HG03571 (cell line): ENCODE data around the gene TNKS1BP1.
"Not testable (repeated sequence)": the region's sequence is repeated elsewhere in the genome, so short reads cannot be mapped to it uniquely, and the experiment has no call there.

Source experiments
- ATAC-seq: cut with Tn5 transposase; IDR thresholded peaks from one replicate; pipeline ENCODE4 v1.9.1; 2021; ENCODE audit not compliant: unreplicated experiment

Gene TNKS1BP1, protein sequence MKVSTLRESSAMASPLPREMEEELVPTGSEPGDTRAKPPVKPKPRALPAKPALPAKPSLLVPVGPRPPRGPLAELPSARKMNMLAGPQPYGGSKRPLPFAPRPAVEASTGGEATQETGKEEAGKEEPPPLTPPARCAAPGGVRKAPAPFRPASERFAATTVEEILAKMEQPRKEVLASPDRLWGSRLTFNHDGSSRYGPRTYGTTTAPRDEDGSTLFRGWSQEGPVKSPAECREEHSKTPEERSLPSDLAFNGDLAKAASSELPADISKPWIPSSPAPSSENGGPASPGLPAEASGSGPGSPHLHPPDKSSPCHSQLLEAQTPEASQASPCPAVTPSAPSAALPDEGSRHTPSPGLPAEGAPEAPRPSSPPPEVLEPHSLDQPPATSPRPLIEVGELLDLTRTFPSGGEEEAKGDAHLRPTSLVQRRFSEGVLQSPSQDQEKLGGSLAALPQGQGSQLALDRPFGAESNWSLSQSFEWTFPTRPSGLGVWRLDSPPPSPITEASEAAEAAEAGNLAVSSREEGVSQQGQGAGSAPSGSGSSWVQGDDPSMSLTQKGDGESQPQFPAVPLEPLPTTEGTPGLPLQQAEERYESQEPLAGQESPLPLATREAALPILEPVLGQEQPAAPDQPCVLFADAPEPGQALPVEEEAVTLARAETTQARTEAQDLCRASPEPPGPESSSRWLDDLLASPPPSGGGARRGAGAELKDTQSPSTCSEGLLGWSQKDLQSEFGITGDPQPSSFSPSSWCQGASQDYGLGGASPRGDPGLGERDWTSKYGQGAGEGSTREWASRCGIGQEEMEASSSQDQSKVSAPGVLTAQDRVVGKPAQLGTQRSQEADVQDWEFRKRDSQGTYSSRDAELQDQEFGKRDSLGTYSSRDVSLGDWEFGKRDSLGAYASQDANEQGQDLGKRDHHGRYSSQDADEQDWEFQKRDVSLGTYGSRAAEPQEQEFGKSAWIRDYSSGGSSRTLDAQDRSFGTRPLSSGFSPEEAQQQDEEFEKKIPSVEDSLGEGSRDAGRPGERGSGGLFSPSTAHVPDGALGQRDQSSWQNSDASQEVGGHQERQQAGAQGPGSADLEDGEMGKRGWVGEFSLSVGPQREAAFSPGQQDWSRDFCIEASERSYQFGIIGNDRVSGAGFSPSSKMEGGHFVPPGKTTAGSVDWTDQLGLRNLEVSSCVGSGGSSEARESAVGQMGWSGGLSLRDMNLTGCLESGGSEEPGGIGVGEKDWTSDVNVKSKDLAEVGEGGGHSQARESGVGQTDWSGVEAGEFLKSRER (N-terminal part only)

DNA sequence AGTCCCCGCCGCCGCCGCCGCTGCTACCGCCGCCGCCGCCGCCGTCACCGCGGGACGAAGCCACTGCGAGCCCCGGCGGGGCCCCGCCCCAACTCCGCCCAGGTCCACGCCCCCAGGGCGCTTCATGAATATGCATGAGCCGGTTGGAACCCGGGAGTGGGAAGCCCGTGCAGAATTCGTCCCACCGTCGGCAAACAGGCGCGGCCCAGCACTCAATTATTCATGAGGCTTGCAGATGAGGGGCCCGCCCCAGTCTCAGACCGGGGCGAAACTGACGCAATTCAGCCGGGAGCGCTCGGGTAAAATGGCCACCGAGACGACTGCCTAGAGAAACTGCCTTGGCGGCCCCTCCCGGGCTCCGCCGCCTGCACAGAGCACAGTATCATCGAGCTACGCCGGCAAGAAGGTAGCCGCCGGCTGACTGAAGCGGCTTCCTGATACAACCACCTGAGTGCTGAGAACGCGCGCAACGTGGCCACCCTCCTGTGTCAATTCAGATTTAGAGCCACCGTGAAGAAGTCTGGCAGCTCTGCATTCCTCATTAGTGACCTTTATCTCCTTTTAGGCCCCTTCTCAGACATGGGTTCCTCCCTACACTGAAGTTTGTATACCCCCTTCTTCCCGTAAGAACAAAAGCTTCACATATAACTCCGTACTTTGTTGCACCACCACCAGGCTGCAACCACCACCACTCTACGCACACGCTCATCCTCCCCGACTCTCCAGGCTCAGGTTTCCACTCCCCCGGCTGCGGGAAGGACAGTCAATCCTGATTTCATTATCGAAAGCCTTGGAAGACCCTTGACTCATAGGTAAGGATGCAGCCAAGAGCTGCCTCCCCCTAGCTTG, at the start of gene TNKS1BP1:
TSS of gene TNKS1BP1 (minus strand) at position 67 of the 849 bp plus-strand sequence. CDS start 3,067 bp downstream, outside the sequence.
- peak; percentile 87 for ATAC-seq

GRCh38 chr11:57373146-57373545, 48.4 kb upstream of the TNKS1BP1 start:
- ATAC-seq, result no peak

GRCh38 chr11:57370941-57371340, 46.2 kb upstream of the TNKS1BP1 start:
- ATAC-seq, result no peak

DNA sequence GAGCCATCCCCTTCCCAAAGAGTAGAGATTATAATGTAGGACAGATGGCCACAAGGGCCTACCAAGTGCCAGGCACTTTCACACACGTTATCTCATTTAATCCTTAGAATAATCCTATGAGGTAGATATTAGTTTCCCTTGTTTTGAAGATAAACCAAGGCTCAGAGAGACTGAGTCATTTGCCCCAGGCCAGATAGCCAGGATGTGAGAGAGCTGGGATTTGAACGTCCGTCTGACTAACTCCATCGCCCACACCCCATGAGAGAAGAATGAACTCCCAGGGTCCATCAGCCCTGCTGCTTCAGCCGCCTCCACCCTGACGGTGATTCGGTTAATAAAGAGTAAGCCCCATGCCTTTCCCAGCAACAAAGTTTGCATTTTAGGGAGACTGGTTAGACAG, 45.5 kb upstream of the TNKS1BP1 start:
- ATAC-seq, result no peak

- no peak for ATAC-seq
Measured at GRCh38 chr11:57368845-57369232, 44.1 kb upstream of the TNKS1BP1 start.

DNA sequence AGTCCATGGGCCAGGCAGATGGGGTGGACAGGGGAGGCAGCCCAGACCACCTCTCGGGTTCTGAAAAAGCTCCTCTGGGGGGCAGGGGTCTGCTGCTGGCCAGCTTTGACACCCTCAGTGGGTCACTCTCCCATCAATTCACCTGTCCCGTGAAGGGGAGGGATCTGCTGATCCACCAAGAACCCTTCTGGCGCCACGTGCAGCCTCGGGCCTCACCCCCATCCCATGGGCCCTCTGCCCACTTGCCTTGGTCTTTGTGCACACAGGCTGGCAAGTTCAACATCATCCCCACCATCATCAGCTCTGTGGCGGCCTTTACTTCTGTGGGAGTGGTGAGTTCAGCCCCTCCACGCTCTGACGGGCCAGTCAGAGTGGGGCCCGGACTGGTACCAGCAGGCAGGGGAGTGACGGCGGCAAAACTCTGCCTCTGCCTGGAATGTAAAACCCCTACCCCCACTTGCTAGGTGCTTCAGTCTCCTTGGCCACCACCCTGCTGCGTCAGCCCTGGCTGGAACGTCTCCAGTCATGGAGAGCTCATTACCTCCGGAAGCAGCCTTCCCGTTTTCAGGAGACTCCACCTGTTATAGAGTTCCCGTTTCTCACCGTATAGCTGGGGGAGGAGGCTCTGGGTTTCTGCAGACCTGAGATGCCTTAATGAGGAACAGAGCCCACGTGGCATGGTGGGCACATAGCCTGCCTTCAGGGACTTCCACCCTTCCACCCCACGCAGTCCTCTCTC, 43.5 kb upstream of the TNKS1BP1 start:
- no peak for ATAC-seq

GRCh38 chr11:57364851-57365660, 40.3 kb upstream of the TNKS1BP1 start:
- no peak for ATAC-seq

DNA sequence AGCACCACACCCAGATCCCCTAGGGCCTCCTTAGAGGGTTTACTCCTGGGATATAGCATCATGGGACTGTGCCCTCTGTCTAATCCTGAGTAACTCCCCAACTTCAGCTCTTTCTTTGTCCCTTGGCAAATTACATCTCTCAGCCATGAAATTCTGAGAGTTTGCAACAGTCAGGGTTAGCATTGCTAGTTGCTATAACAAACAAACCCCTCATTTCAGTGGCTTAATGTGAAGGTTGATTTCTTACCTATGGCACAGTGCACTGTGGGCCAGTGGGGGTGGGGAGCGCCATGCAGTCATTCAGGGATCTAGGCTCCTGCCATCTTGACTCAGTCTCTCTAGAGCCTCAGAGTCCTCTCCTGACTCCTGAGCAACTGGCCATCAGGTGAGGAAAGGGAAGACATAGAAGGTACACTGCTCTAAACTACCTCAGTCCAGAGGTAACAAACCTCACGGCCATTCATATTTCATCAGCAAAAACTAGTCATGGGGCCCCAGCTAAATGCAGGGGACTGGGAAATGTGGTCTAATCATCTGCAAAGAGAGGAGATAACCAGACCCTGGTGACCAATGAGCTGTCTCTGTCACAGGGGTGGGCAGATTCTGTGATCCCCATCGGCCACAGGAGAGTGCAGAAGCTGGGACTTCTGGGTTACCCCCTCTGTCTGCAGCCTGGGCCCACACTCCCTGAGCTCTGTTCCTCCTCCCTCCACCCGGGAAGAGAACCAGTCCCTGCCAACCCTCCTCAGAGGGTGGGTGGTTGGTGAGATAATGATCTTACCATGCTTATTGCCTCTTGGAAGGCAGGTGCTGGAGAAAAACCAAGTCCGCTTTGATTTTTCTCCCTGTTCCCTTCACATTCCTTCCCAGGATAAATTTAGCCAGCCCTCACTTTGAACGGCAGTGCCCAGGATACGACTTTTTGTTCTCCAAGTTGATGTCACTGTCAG, 38.7 kb upstream of the TNKS1BP1 start:
- no peak for ATAC-seq

GRCh38 chr11:57361926-57362325, 37.2 kb upstream of the TNKS1BP1 start:
- ATAC-seq, result no peak

- ATAC-seq, result not testable (repeated sequence)
Measured at GRCh38 chr11:57361420-57361819, 36.7 kb upstream of the TNKS1BP1 start.

DNA sequence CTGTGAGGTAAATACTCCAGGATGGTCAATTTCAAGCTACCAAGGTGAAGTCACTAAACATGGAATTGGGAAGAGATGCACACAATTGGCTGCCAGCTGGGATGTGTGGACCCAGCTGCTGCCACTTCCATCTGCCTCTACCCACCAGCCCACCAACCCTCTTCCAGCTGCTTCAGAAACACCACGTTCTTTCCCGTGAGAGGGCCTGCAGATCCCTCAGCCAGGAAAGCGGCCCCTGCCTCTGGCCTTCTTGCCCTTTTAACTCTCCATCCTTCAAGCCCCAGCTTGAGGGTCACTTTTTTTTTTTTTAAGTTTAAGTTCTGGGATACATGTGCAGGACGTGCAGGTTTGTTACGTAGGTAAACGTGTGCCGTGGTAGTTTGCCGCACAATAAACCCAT, 36.2 kb upstream of the TNKS1BP1 start:
- ATAC-seq, result no peak

DNA sequence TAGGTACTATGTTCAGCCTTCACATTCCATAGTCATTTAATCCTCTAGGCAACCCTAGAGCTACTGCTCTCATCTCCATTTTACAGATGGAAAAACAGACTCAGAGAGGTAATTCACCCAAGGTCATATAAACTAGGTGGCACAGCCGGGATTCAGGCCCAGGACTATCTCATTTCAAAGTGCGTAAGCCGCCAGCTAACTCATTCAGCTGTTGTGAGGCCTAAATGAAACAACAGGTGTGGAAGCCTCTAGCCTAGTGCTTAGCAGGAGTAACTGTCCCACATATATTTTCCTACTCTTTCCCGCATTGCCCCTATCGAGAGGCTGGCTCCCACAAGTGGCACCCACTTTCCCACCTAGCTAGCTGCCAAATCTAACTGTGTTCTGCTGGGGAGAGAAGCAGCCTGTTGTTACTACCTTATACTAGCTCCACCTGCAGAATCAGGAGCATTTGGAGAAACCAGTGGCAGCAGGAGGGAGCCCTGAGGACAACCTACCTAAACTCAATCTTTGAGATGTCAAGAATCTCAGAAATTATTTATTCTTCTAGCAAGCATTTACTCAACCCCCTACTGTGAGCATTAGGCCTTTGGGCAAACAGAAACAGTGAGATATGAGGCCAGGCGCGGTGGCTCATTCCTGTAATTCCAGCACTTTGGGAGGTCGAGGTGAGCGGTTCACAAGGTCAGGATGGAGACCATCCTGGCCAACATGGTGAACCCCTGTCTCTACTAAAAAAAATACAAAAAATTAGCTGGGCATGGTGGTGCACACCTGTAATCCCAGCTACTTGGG, 35.3 kb upstream of the TNKS1BP1 start:
- no peak for ATAC-seq

DNA sequence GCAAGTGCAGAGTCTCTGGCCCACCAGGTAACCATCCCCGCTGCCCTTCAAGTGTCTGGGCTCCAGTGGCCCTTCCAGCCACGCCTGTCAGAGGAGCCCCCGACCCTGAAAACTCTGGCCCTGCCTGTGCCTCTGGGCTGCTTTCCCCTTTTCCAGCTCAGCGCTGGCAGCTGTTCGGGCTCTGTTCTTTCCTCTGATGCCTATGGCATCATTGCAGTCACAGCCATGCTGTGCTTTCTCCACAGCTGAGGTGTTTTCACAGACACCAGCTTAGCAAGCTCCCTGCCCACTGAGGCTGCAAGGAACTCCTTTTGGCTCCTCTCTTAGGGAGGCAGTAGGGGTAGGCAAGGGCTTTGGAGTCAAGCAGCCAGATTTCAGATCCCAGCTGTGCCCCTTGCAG, 34.6 kb upstream of the TNKS1BP1 start:
- no peak for ATAC-seq

DNA sequence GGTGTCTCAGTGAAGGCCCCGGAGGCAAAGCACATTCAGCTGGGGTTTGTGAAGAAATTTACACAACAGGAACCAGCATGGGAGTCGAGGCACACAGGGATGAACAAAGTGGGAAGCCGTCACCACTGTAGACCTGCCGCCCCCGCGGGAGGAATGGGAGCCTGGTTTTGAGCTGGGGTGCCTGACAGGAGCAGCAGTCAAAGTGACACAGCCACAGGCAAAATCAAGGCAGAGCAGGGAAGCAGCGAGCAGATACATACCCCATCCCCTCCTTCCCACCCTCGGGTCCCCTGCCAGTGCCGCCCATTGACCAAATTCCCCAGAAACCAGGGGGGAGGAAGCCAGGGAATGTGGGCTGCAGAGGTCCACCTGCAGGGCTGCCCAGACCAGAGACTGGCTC, 34.2 kb upstream of the TNKS1BP1 start:
- ATAC-seq, result no peak

- ATAC-seq, result no peak
Measured at GRCh38 chr11:57358543-57358961, 33.8 kb upstream of the TNKS1BP1 start.

- no peak for ATAC-seq
Measured at GRCh38 chr11:57357856-57358255, 33.1 kb upstream of the TNKS1BP1 start.

GRCh38 chr11:57357310-57357709, 32.6 kb upstream of the TNKS1BP1 start:
- ATAC-seq, result no peak
